ENCODE results near the gene IGSF9. TPM values are rescaled to one million over a fixed set of nuclear protein-coding genes. Genes with fewer than 3 reads are reported as not detected.

Gene IGSF9
- total RNA-seq, 1 donor from 2014 or later, result 5.3 TPM

GRCh38 chr1:159973350-159973940 lies 28.0 kb upstream of the IGSF9 start:
- no peak for DNase-seq (ENCODE audit: low spot score in 2 of 2)
- no peak for FAIRE-seq

GRCh38 chr1:159972443-159973205 lies 27.2 kb upstream of the IGSF9 start:
- DNase-seq (ENCODE audit: low spot score in 2 of 2), result no peak
- no peak for FAIRE-seq

- no peak for FAIRE-seq
- no peak for DNase-seq (ENCODE audit: low spot score in 2 of 2)
Measured at GRCh38 chr1:159970932-159971342, 25.5 kb upstream of the IGSF9 start.

- FAIRE-seq (no peak), DNase-seq (ENCODE audit: low spot score in 2 of 2) (no peak)
Measured at GRCh38 chr1:159968901-159969300, 23.5 kb upstream of the IGSF9 start.

GRCh38 chr1:159965263-159965662 lies 19.9 kb upstream of the IGSF9 start:
- DNase-seq (ENCODE audit: low spot score in 2 of 2), result no peak
- no peak for FAIRE-seq

GRCh38 chr1:159964144-159964543 lies 18.7 kb upstream of the IGSF9 start:
- DNase-seq (ENCODE audit: low spot score in 2 of 2), result no peak

GRCh38 chr1:159962176-159962575 lies 16.8 kb upstream of the IGSF9 start:
- DNase-seq (ENCODE audit: low spot score in 2 of 2) (no peak), FAIRE-seq (no peak)

More at GRCh38 chr1:159964144-159964543, 18.7 kb upstream of the IGSF9 start:
- FAIRE-seq, result no peak

GRCh38 chr1:159961636-159962035 lies 16.2 kb upstream of the IGSF9 start:
- FAIRE-seq (no peak), DNase-seq (ENCODE audit: low spot score in 2 of 2) (no peak)

GRCh38 chr1:159960721-159961381 lies 15.4 kb upstream of the IGSF9 start:
- FAIRE-seq (no peak), DNase-seq (ENCODE audit: low spot score in 2 of 2) (no peak)

- FAIRE-seq (no peak), DNase-seq (ENCODE audit: low spot score in 2 of 2) (no peak)
Measured at GRCh38 chr1:159959451-159959850, 14.0 kb upstream of the IGSF9 start.

GRCh38 chr1:159958719-159959380 lies 13.4 kb upstream of the IGSF9 start:
- FAIRE-seq, result no peak

GRCh38 chr1:159957824-159958268 lies 12.4 kb upstream of the IGSF9 start:
- DNase-seq (ENCODE audit: low spot score in 2 of 2), result no peak
- no peak for FAIRE-seq

More at GRCh38 chr1:159958719-159959380, 13.4 kb upstream of the IGSF9 start:
- DNase-seq (ENCODE audit: low spot score in 2 of 2), result no peak

- DNase-seq (ENCODE audit: low spot score in 2 of 2) (no peak), FAIRE-seq (no peak)
Measured at GRCh38 chr1:159955456-159955855, 10.0 kb upstream of the IGSF9 start.

GRCh38 chr1:159953536-159954515 lies 8.4 kb upstream of the IGSF9 start, which contains the start of gene SLAMF9:
SLAMF9 (minus strand) TSS chr1:159954237; CDS start chr1:159954137, 100 bp downstream.
- FAIRE-seq (no peak), DNase-seq (ENCODE audit: low spot score in 2 of 2) (no peak)

GRCh38 chr1:159952932-159953331 lies 7.5 kb upstream of the IGSF9 start:
- FAIRE-seq (no peak), DNase-seq (ENCODE audit: low spot score in 2 of 2) (no peak)

- no peak for DNase-seq (ENCODE audit: low spot score in 2 of 2)
- FAIRE-seq, result no peak
Measured at GRCh38 chr1:159951551-159951950, 6.1 kb upstream of the IGSF9 start.

GRCh38 chr1:159951016-159951415 lies 5.6 kb upstream of the IGSF9 start:
- FAIRE-seq, result no peak
- DNase-seq (ENCODE audit: low spot score in 2 of 2), result no peak

GRCh38 chr1:159949981-159950381 lies 4.6 kb upstream of the IGSF9 start:
- FAIRE-seq (no peak), DNase-seq (ENCODE audit: low spot score in 2 of 2) (no peak)

- DNase-seq (ENCODE audit: low spot score in 2 of 2) (no peak), FAIRE-seq (no peak)
Measured at GRCh38 chr1:159949123-159949522, 3.7 kb upstream of the IGSF9 start.

- FAIRE-seq (no peak), DNase-seq (ENCODE audit: low spot score in 2 of 2) (no peak)
Measured at GRCh38 chr1:159947942-159948341, 2.5 kb upstream of the IGSF9 start.

Data from frontal cortex (tissue), 4 donors.